ENCODE results near the gene TNRC6B. TPM values are rescaled to one million over a fixed set of nuclear protein-coding genes. Genes with fewer than 3 reads are reported as not detected.
"Not testable (repeated sequence)": the region's sequence is repeated elsewhere in the genome, so short reads cannot be mapped to it uniquely, and the experiment has no call there.

TNRC6B gene
- total RNA-seq, 1 donor from 2014 or later = 51.5 TPM

- no peak for DNase-seq (ENCODE audit: low spot score)
These were observed 169.6 kb downstream of the TNRC6B start for GRCh38 chr22:40347300-40347699.

- DNase-seq (ENCODE audit: low spot score) = peak; percentile 54
These were observed 170.4 kb downstream of the TNRC6B start for GRCh38 chr22:40348025-40348658.

GRCh38 chr22:40352763-40353162 lies 175.0 kb downstream of the TNRC6B start:
- DNase-seq (ENCODE audit: low spot score) = no peak

GRCh38 chr22:40361100-40361499 lies 183.4 kb downstream of the TNRC6B start:
- no peak for DNase-seq (ENCODE audit: low spot score)

- DNase-seq (ENCODE audit: low spot score) = no peak
These were observed 185.3 kb downstream of the TNRC6B start for GRCh38 chr22:40363059-40363458.

GRCh38 chr22:40364431-40364830 lies 186.7 kb downstream of the TNRC6B start:
- DNase-seq (ENCODE audit: low spot score) = no peak

- DNase-seq (ENCODE audit: low spot score) = no peak
These were observed 188.3 kb downstream of the TNRC6B start for GRCh38 chr22:40366068-40366467.

- no peak for DNase-seq (ENCODE audit: low spot score)
These were observed 189.6 kb downstream of the TNRC6B start for GRCh38 chr22:40367342-40367741.

- DNase-seq (ENCODE audit: low spot score) = no peak
These were observed 190.3 kb downstream of the TNRC6B start for GRCh38 chr22:40368016-40368415.

- no peak for DNase-seq (ENCODE audit: low spot score)
These were observed 191.1 kb downstream of the TNRC6B start for GRCh38 chr22:40368836-40369235.

GRCh38 chr22:40374567-40374966 lies 196.8 kb downstream of the TNRC6B start:
- DNase-seq (ENCODE audit: low spot score) = no peak

- no peak for DNase-seq (ENCODE audit: low spot score)
These were observed 198.4 kb downstream of the TNRC6B start for GRCh38 chr22:40376149-40376548.

GRCh38 chr22:40377931-40378330 lies 200.2 kb downstream of the TNRC6B start:
- DNase-seq (ENCODE audit: low spot score) = no peak

- not testable (repeated sequence) for DNase-seq (ENCODE audit: low spot score)
These were observed 200.7 kb downstream of the TNRC6B start for GRCh38 chr22:40378448-40378847.

GRCh38 chr22:40381461-40381860 lies 203.7 kb downstream of the TNRC6B start:
- no peak for DNase-seq (ENCODE audit: low spot score)

- DNase-seq (ENCODE audit: low spot score) = no peak
These were observed 206.2 kb downstream of the TNRC6B start for GRCh38 chr22:40383905-40384304.

- no peak for DNase-seq (ENCODE audit: low spot score)
These were observed 207.5 kb downstream of the TNRC6B start for GRCh38 chr22:40385036-40385782.

Other genes with a start within 250 kb of the TNRC6B start
- gene TMA7B, start 217.5 kb upstream of the TNRC6B start, total RNA-seq (ENCODE audit: insufficient read depth, low replicate concordance) = 1.7 TPM
- gene FAM83F, start 183.0 kb upstream of the TNRC6B start, total RNA-seq (ENCODE audit: insufficient read depth, low replicate concordance) = 1.4 TPM
- 123 TPM for gene ADSL, start 168.6 kb downstream of the TNRC6B start, total RNA-seq (ENCODE audit: insufficient read depth, low replicate concordance)
- gene SGSM3, start 192.7 kb downstream of the TNRC6B start, total RNA-seq (ENCODE audit: insufficient read depth, low replicate concordance) = 19.7 TPM